DOHH2 (cell line): ENCODE measurements around the gene ZNF273.

Experiments
- EZH2phosphoT487 ChIP-seq: fragments of 200-600 bp; sonication (generic); IDR thresholded peaks from 2 replicates; pipeline ENCODE4 v1.6.1; 2017; ENCODE audit warnings: borderline replicate concordance, mild to moderate bottlenecking, antibody characterized with exemption, low read length, moderate library complexity, mixed read lengths
- TF ChIP-seq, protein P1 (sequence below): fragments of 200-600 bp; sonication (generic); IDR thresholded peaks from one replicate; pipeline ENCODE4 v1.5.1; 2014; ENCODE audit warnings: antibody characterized with exemption, mild to moderate bottlenecking, low read depth, low read length; ENCODE audit not compliant: poor library complexity, severe bottlenecking

DNA sequence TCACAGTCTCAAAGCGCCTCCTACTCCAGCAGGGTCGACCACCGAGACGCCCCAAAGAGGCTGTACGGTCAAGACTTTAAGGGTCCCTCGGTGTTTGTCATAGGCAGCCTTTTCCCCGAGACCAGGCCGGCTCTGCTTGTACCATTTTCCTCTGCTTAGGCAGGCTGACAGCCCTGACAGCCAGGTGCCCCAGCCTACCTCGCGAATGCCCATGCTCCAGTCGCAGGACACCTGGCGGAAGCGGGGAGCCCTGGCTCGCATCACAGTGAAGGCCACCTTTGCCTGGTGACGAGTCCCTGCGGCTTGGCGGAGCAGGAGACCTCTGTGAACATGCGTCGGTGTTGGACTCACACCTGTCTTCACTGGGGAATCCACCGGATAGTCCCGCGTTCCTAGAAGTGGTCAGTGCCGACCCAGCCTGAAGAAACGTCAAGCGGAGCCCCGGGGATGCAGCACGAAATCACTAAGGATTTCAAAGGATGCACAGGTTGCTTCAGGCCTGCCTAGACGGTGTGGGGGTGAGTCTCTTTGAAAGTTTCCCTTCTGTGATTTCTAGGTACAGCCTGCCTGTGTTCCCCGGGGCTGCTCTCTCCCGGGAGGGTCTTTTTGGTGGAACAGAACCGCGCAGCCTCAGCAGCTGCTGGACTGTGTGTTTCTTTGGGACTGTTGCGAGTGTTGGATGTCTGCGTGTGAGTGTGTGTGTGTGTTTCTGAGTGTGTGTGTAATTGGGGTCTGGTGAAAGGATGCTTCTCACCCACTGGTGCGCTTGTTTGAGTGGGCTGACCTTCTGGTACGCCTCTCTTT lies 30.5 kb upstream of the ZNF273 start:
- TF ChIP-seq, protein P1, sequence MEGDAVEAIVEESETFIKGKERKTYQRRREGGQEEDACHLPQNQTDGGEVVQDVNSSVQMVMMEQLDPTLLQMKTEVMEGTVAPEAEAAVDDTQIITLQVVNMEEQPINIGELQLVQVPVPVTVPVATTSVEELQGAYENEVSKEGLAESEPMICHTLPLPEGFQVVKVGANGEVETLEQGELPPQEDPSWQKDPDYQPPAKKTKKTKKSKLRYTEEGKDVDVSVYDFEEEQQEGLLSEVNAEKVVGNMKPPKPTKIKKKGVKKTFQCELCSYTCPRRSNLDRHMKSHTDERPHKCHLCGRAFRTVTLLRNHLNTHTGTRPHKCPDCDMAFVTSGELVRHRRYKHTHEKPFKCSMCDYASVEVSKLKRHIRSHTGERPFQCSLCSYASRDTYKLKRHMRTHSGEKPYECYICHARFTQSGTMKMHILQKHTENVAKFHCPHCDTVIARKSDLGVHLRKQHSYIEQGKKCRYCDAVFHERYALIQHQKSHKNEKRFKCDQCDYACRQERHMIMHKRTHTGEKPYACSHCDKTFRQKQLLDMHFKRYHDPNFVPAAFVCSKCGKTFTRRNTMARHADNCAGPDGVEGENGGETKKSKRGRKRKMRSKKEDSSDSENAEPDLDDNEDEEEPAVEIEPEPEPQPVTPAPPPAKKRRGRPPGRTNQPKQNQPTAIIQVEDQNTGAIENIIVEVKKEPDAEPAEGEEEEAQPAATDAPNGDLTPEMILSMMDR: no peak
- TF ChIP-seq EZH2phosphoT487: no peak
